Chondrocyte (in vitro differentiated cells): Measurements from ENCODE around the gene BNC2. TPM values are rescaled to one million over a fixed set of nuclear protein-coding genes. Genes with fewer than 3 reads are reported as not detected.
A peak's percentile ranks its signal among the peaks of the same experiment; 100 is the strongest.

Experiments
- DNase-seq: peaks from one replicate; pipeline ENCODE4 v3.0.0; 2021; ENCODE audit warnings: mixed read lengths, low spot score
- H3K27ac Mint-ChIP-seq: one replicate; pipeline ENCODE4 v1.8.0; 2021; ENCODE audit warnings: mild to moderate bottlenecking, moderate library complexity, mixed read lengths; ENCODE audit not compliant: unreplicated experiment
- H3K27me3 Mint-ChIP-seq: 2 replicates; pipeline ENCODE4 v1.8.0; 2021; ENCODE audit warnings: low read depth, mixed read lengths
- H3K36me3 Mint-ChIP-seq: 2 replicates; pipeline ENCODE4 v1.8.0; 2021; ENCODE audit warnings: low read depth, mixed read lengths
- H3K4me1 Mint-ChIP-seq: 2 replicates; pipeline ENCODE4 v1.8.0; 2021; ENCODE audit warnings: low read depth, mild to moderate bottlenecking, mixed read lengths
- H3K4me3 Mint-ChIP-seq: one replicate; pipeline ENCODE4 v1.8.0; 2021; ENCODE audit warnings: mild to moderate bottlenecking, moderate library complexity, mixed read lengths; ENCODE audit not compliant: unreplicated experiment
- H3K9me3 Mint-ChIP-seq: 2 replicates; pipeline ENCODE4 v1.8.0; 2021; ENCODE audit warnings: low read depth, mixed read lengths
- total RNA-seq: library from RNA; stranded (reverse); gene quantifications from 3 replicates; pipeline ENCODE4 v1.2.1, GENCODE V29; 2021
- TF ChIP-seq, protein P1 (sequence below): fragments of 200-600 bp; sonication (generic); IDR thresholded peaks from 2 replicates; pipeline ENCODE4 v1.5.0; 2021; ENCODE audit warnings: antibody characterized with exemption, mild to moderate bottlenecking, moderate library complexity

The BNC2 gene
- total RNA-seq, 1 donor from 2014 or later, result 17.8 TPM

DNA sequence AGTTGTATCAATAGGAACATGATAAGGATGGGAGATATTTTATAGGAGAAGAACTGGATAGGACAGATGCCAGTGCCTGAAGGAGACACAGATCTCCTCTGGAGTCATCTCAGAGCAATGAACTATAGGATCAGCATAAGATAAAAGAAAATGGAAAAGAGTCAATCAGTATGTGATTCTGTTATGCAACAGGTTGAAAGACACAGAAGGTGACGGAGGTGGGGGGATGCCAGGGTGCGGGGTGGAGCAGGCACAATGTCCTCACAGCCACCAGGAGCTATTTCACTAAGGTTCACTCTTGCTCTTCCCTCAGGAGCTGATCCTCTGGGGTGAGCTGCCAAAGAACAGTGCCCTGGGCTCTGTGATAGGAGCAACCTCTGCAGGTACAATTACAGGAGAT lies 179.8 kb downstream of the BNC2 start:
- Mint-ChIP-seq H3K27ac (no peak overlapping the region), H3K4me3 (no peak overlapping the region), H3K36me3 (no peaks in the 10 kb centered on the region), H3K4me1 (peaks cover 30% of the 10 kb centered on the region), H3K27me3 (no peaks in the 10 kb centered on the region), H3K9me3 (no peaks in the 10 kb centered on the region)
- TF ChIP-seq, protein P1, sequence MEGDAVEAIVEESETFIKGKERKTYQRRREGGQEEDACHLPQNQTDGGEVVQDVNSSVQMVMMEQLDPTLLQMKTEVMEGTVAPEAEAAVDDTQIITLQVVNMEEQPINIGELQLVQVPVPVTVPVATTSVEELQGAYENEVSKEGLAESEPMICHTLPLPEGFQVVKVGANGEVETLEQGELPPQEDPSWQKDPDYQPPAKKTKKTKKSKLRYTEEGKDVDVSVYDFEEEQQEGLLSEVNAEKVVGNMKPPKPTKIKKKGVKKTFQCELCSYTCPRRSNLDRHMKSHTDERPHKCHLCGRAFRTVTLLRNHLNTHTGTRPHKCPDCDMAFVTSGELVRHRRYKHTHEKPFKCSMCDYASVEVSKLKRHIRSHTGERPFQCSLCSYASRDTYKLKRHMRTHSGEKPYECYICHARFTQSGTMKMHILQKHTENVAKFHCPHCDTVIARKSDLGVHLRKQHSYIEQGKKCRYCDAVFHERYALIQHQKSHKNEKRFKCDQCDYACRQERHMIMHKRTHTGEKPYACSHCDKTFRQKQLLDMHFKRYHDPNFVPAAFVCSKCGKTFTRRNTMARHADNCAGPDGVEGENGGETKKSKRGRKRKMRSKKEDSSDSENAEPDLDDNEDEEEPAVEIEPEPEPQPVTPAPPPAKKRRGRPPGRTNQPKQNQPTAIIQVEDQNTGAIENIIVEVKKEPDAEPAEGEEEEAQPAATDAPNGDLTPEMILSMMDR, result no peak
- no peak for DNase-seq

DNA sequence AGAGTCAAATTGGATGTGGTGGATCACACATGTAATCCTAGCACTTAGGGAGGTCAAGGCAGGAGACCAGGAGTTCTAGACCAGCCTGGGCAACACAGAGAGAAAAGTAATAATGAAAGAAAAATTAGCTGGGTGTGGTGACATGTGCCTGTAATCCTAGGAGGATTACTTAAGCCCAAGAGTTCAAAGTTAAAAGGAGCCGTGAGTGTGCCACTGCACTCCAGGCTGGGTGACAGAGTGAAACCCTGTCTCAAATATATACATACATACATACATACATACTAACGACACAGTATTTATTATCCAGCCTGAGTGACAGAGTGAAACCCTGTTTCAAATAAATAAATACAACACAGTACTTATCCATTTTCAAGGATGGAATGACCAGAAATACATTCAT lies 180.3 kb downstream of the BNC2 start:
- no peak overlapping the region for H3K27ac Mint-ChIP-seq
- H3K27me3 Mint-ChIP-seq, result no peaks in the 10 kb centered on the region
- no peaks in the 10 kb centered on the region for H3K9me3 Mint-ChIP-seq
- no peaks in the 10 kb centered on the region for H3K36me3 Mint-ChIP-seq
- H3K4me3 Mint-ChIP-seq, result no peak overlapping the region
- peaks cover 27% of the 10 kb centered on the region for H3K4me1 Mint-ChIP-seq
- TF ChIP-seq, protein P1, result no peak
- no peak for DNase-seq

DNA sequence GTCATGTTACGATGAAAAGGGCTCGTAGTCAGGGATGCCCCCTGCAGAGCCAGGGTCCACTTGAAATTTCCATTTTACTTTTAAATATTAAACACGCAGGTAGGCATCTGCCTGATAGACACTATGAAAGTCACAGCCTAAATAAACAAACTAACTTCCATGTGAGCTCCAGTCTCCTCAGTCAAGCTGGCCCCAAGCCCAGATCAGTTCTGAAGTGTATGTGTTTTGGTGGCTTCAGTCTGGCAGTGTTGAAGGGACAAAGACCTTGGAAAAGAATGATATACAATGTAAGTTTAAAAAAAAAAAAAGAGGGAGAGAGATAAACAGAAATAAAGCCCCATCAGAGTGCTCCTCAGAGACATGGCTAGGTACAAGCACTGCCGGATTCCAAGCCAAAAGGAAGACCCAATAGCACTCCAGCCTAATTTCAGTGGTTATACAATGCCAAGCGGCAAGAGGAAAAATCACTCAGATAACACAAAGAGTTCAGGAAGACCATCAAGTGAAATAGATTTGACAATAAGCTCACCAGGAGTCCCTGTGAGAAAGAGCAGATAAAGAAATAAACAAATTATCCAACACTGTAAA lies 181.0 kb downstream of the BNC2 start:
- no peak overlapping the region for H3K4me3 Mint-ChIP-seq
- no peaks in the 10 kb centered on the region for H3K9me3 Mint-ChIP-seq
- DNase-seq, result no peak
- no peaks in the 10 kb centered on the region for H3K27me3 Mint-ChIP-seq
- H3K36me3 Mint-ChIP-seq, result no peaks in the 10 kb centered on the region
- H3K4me1 Mint-ChIP-seq, result peaks cover 28% of the 10 kb centered on the region
- peak overlapping the region; percentile 83 for H3K27ac Mint-ChIP-seq
- TF ChIP-seq, protein P1, result no peak

DNA sequence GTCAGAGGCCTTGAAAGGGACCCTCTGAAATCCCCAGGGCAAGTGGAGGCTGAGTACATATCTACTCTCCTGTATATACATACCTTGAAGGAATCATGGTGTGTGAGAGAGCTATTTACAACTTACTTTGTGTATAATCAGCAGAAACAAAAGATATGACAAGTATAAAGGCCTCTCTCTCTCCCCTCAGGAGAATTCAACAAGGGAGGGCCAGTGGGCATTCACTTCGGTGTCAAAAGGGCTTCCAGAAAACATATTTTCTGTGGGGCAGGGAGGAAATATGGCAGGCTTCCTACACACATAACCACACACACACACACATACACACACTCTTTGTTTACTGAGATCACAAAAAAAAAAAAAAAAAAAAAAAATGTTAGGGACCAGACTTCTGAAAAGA lies 181.7 kb downstream of the BNC2 start:
- Mint-ChIP-seq H3K27ac (peak overlapping the region; percentile 83), H3K27me3 (no peaks in the 10 kb centered on the region), H3K4me1 (peaks cover 34% of the 10 kb centered on the region), H3K9me3 (no peaks in the 10 kb centered on the region), H3K36me3 (no peaks in the 10 kb centered on the region), H3K4me3 (no peak overlapping the region)
- DNase-seq, result no peak
- TF ChIP-seq, protein P1, result no peak

DNA sequence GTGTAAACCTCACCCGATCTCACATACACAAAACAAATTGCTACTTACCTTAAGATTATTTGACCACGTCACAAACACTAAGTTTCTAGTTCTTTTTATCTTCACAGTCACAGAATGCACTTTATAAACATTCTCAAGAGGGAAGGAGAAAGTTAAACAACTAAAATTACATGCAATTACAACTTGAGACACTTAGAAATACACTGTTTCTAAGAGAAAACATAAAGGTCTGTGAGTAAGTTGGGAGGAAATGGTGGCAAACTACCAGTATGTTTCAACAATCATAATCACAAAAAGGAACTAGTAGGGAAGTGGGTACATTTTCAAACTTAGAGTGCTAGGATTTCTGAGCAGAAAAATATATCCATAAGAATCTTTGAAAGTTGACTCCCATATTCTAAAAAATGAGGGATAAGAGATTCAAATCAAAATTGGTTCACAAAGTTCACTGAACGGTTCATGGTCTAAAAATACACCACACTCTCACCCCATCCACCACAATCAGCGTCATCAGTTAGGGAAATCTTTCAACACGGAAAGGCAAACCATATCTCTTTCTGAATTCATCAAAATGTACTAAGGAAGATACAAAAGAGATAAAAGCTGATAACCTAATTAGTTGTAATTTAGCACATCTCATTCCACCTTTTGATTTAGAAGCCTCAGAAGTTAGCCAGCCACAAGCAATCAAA lies 182.6 kb downstream of the BNC2 start:
- Mint-ChIP-seq H3K27me3 (no peaks in the 10 kb centered on the region), H3K4me3 (no peak overlapping the region), H3K4me1 (peaks cover 44% of the 10 kb centered on the region), H3K27ac (peak overlapping the region; percentile 68), H3K36me3 (no peaks in the 10 kb centered on the region), H3K9me3 (no peaks in the 10 kb centered on the region)
- DNase-seq, result no peak
- TF ChIP-seq, protein P1, result no peak
